ENCODE measurements around the gene BHLHE41.

BHLHE41 gene

GRCh38 chr12:26133521-26133920 lies 8.7 kb upstream of the BHLHE41 start:
- no peak for DNase-seq

GRCh38 chr12:26132866-26133265 lies 8.0 kb upstream of the BHLHE41 start:
- no peak for DNase-seq

- no peak for DNase-seq
These were observed 7.1 kb upstream of the BHLHE41 start for GRCh38 chr12:26131936-26132335.

- DNase-seq: no peak
These were observed 5.9 kb upstream of the BHLHE41 start for GRCh38 chr12:26130728-26131127.

GRCh38 chr12:26128168-26128567 lies 3.3 kb upstream of the BHLHE41 start:
- no peak for DNase-seq

- DNase-seq: no peak
These were observed 2.6 kb upstream of the BHLHE41 start for GRCh38 chr12:26127404-26127803.

GRCh38 chr12:26126340-26127284 lies 1.8 kb upstream of the BHLHE41 start:
- DNase-seq: no peak

GRCh38 chr12:26125400-26126339 lies 833 bp upstream of the BHLHE41 start:
- no peak for DNase-seq

GRCh38 chr12:26123482-26123980 lies 1.3 kb downstream of the BHLHE41 start:
- DNase-seq: no peak

GRCh38 chr12:26122681-26123481 lies 2.0 kb downstream of the BHLHE41 start:
- no peak for DNase-seq

- no peak for DNase-seq
These were observed 2.7 kb downstream of the BHLHE41 start for GRCh38 chr12:26122061-26122680.

- no peak for DNase-seq
These were observed 3.3 kb downstream of the BHLHE41 start for GRCh38 chr12:26121323-26122060.

- DNase-seq: no peak
These were observed 4.1 kb downstream of the BHLHE41 start for GRCh38 chr12:26120561-26121274.

GRCh38 chr12:26119391-26119989 lies 5.3 kb downstream of the BHLHE41 start:
- no peak for DNase-seq

GRCh38 chr12:26118308-26118707 lies 6.5 kb downstream of the BHLHE41 start:
- no peak for DNase-seq

GRCh38 chr12:26116829-26117715 lies 7.8 kb downstream of the BHLHE41 start:
- no peak for DNase-seq

GRCh38 chr12:26114720-26115401 lies 10.0 kb downstream of the BHLHE41 start:
- DNase-seq: no peak
